AG04449 (cell line): ENCODE measurements around the gene ABHD15.

Experiments
- CTCF ChIA-PET: fragments of 350-600 bp; formaldehyde crosslinking; extraction: SDS; loops from one replicate; lab custom pipeline; 2021; ENCODE audit warnings: antibody characterized with exemption; lab: Yijun Ruan, JAX
- POLR2A ChIA-PET: fragments of 400-600, 350-600 bp; formaldehyde crosslinking; extraction: SDS; loops from one replicate; lab custom pipeline; 2020; ENCODE audit warnings: antibody characterized with exemption, inconsistent platforms; lab: Yijun Ruan, JAX
- DNase-seq: peaks from one replicate; pipeline ENCODE4 v3.0.0-alpha.2; 2010; ENCODE audit warnings: low read depth, low spot score
- H3K4me3 ChIP-seq: 2 replicates; pipeline ENCODE4 v1.5.1; 2011; ENCODE audit warnings: low read depth, mild to moderate bottlenecking, control low read depth, low read length
- CTCF ChIP-seq: IDR thresholded peaks from one replicate; pipeline ENCODE4 v1.5.1; 2011; ENCODE audit warnings: mild to moderate bottlenecking, moderate library complexity, low read length, control low read depth, inconsistent platforms; ENCODE audit not compliant: insufficient read depth; ENCODE audit errors: missing control alignments

Gene ABHD15

GRCh38 chr17:29575511-29576213 is 8.8 kb upstream of the ABHD15 start:
- CTCF ChIA-PET: interaction anchor here (4.3 to 20.8 kb wide), 7 partner anchors 5 to 519 kb away, joined by 23 to 222 read pairs (median 161); partner anchors contain the start of genes ABHD15, ANKRD13B, GIT1 and TP53I13
- H3K4me3 ChIP-seq: no peak overlapping the region
- POLR2A ChIA-PET: interaction anchor here (0.9 kb wide), 1 partner anchor 12 kb away, joined by 5 read pairs; no protein-coding TSS in a partner anchor
- TF ChIP-seq CTCF: no peak
- no peak for DNase-seq

- no peak for DNase-seq
- H3K4me3 ChIP-seq: no peak overlapping the region
- no peak for TF ChIP-seq CTCF
- ChIA-PET POLR2A (no interaction called here), CTCF (interaction anchor here (1.1 to 20.8 kb wide), 8 partner anchors 4 to 232 kb away, joined by 3 to 222 read pairs (median 94); partner anchors contain the start of genes ABHD15, ANKRD13B and TP53I13)
These were observed 8.1 kb upstream of the ABHD15 start for GRCh38 chr17:29574732-29575510.

DNA sequence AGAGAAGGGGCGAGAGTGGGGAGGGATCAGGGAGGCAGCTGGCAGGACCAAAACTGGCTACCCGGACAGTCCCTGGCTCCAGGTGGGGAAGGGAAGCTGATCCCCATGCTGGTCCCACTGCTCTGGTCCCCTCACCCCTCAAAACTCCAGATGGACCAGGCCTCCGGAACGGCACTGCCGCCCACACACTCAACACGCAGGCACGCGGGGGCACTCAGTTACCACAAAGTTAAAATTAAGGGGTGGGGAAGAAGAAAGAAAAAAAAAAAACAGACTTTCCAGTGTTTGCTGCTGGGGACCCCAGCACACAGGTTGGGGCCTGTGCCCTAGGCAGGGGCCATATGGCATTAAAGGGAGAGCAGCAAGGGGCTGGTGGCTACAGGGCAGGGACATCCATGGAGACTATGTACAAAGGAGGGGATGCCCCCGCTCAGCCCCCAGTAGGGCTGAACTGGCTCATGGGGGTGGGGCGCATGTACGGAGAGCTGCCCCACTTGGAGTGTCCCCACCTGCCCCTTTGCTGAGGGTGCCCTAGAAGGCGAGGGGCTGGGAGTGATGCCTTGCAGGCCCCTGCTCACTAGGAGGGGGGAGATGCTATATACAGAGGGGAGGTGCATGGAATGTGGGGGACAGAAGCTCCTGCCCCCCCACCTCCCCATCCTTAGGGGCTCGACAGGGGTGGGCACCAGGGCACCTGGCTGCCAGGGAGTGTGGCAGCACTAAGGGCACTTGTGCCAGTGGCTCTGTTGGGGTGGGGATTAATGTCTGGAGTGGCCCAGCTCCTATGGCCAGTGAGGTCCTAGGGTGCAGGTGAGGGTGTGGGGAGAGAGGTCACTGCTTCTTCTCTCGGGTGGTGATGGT is 7.3 kb upstream of the ABHD15 start:
- ChIA-PET POLR2A (no interaction called here), CTCF (interaction anchor here (1.1 to 20.8 kb wide), 14 partner anchors 7 to 522 kb away, joined by 3 to 222 read pairs (median 8); partner anchors contain the start of genes ANKRD13B and SSH2)
- H3K4me3 ChIP-seq: no peak overlapping the region
- DNase-seq: no peak
- TF ChIP-seq CTCF: no peak

DNA sequence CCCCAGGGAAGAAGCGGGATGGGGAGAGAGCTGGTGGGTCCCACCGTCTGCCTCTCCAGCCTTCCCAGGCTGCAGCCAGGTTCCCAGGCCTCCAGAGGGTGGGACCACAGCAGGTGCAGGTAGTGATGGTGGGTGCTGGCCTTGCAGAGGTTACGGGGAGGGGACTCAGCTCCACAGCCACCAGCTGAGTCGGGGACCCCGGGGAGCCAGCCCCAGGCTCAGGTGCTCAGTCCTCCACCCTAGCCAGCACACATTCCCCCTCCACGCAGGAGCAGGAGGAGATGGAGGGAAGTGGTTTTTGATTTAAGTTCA is 6.7 kb upstream of the ABHD15 start:
- CTCF ChIA-PET: interaction anchor here (0.8 to 20.8 kb wide), 20 partner anchors 7 to 522 kb away, joined by 3 to 222 read pairs (median 5); partner anchors contain the start of genes ANKRD13B and SSH2
- no peak for TF ChIP-seq CTCF
- H3K4me3 ChIP-seq: no peak overlapping the region
- POLR2A ChIA-PET: interaction anchor here (1.0 kb wide), 1 partner anchor 15 kb away, joined by 3 read pairs; no protein-coding TSS in a partner anchor
- no peak for DNase-seq

DNA sequence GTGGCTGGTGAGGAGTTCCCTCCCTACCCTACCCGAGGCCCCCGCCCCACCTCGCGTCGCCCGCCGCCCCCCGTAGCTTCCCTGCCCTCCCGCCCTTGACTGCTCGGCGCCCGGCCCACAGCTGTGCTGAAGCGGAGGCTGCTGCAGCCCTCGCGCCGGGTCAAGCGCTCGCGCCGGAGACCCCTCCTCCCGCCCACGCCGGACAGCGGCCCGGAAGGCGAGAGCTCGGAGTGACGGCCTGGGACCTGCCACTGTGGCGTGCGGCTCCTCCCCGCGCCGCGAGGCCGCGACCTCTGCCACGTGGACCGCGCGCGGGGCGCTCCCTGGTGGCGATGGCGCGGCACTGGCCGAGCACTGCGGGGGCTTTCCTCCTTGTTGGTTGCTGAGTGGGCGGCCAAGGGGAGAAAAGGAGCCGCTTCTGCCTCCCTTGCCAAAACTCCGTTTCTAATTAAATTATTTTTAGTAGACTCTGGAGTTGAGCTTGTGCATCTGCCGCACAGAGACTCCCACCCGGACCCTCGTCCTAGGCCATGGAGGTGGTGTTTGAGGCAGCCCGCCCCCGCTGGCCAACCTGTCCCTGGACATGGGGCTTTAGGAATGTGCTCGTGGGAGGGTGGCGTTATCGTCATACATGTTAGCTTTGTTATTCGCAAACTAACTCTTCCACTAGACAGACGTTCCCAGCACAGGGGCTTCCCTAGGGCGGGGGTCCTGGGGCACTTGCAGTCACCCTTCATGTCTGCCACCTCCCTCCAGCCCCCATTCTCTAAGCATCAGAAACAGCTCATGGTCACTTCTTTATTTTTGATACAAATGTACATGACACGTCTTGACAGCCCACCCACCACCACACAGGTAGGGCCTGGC is 6.1 kb upstream of the ABHD15 start:
- peak overlapping the region; percentile 3; the same call in 1 of the 2 replicates for H3K4me3 ChIP-seq
- CTCF ChIA-PET: interaction anchor here (0.8 to 20.8 kb wide), 21 partner anchors 8 to 523 kb away, joined by 3 to 222 read pairs (median 4); partner anchors contain the start of genes ANKRD13B and SSH2
- peak; percentile 70 for TF ChIP-seq CTCF
- DNase-seq: no peak
- POLR2A ChIA-PET: interaction anchor here (1.0 to 1.4 kb wide), 2 partner anchors 16 to 279 kb away, joined by 3 to 4 read pairs; partner anchors contain the start of gene NUFIP2
